Amygdala (tissue), 56 donors: ENCODE measurements around the gene SPOCK3.

Source experiments
- DNase-seq, 56 donors: peaks; one replicate each; lab custom pipeline; 2025; lab: John Stamatoyannopoulos, UW

Gene SPOCK3

GRCh38 chr4:167052631-167053091 lies 181.6 kb downstream of the SPOCK3 start:
- peak in 1 of 56 donors; percentile 32 for DNase-seq

- no peak for DNase-seq
Observed at GRCh38 chr4:167049257-167049656, 185.0 kb downstream of the SPOCK3 start.

- no peak for DNase-seq
Observed at GRCh38 chr4:167041524-167041923, 192.8 kb downstream of the SPOCK3 start.

- DNase-seq: no peak
Observed at GRCh38 chr4:167035390-167035789, 198.9 kb downstream of the SPOCK3 start.

GRCh38 chr4:167034983-167035382 lies 199.3 kb downstream of the SPOCK3 start:
- no peak for DNase-seq

GRCh38 chr4:167032871-167033270 lies 201.4 kb downstream of the SPOCK3 start:
- no peak for DNase-seq

GRCh38 chr4:167031534-167032156 lies 202.6 kb downstream of the SPOCK3 start:
- no peak for DNase-seq

GRCh38 chr4:167028976-167029375 lies 205.3 kb downstream of the SPOCK3 start:
- no peak for DNase-seq

- no peak for DNase-seq
Observed at GRCh38 chr4:167025670-167026069, 208.6 kb downstream of the SPOCK3 start.

GRCh38 chr4:167023364-167023925 lies 210.8 kb downstream of the SPOCK3 start:
- DNase-seq: no peak

- DNase-seq: peak in 53 of 56 donors; percentile 0 to 91 (median 44)
Observed at GRCh38 chr4:167021545-167022155, 212.6 kb downstream of the SPOCK3 start.

- DNase-seq: no peak
Observed at GRCh38 chr4:167020410-167020809, 213.9 kb downstream of the SPOCK3 start.

- DNase-seq: no peak
Observed at GRCh38 chr4:167014944-167015343, 219.3 kb downstream of the SPOCK3 start.

- DNase-seq: no peak
Observed at GRCh38 chr4:167003326-167003725, 231.0 kb downstream of the SPOCK3 start.

- no peak for DNase-seq
Observed at GRCh38 chr4:167000141-167000852, 234.0 kb downstream of the SPOCK3 start.

GRCh38 chr4:166996216-166996615 lies 238.1 kb downstream of the SPOCK3 start:
- DNase-seq: peak in 10 of 56 donors; percentile 7 to 74 (median 30)

- DNase-seq: no peak
Observed at GRCh38 chr4:166994686-166995085, 239.6 kb downstream of the SPOCK3 start.

- DNase-seq: no peak
Observed at GRCh38 chr4:166991006-166991561, 243.2 kb downstream of the SPOCK3 start.

GRCh38 chr4:166989886-166990285 lies 244.4 kb downstream of the SPOCK3 start:
- DNase-seq: no peak

GRCh38 chr4:166987026-166987425 lies 247.3 kb downstream of the SPOCK3 start:
- no peak for DNase-seq

- DNase-seq: no peak
Observed at GRCh38 chr4:166981847-166982246, 252.4 kb downstream of the SPOCK3 start.
